Measurements from ENCODE around the gene ASTN2.

DNA sequence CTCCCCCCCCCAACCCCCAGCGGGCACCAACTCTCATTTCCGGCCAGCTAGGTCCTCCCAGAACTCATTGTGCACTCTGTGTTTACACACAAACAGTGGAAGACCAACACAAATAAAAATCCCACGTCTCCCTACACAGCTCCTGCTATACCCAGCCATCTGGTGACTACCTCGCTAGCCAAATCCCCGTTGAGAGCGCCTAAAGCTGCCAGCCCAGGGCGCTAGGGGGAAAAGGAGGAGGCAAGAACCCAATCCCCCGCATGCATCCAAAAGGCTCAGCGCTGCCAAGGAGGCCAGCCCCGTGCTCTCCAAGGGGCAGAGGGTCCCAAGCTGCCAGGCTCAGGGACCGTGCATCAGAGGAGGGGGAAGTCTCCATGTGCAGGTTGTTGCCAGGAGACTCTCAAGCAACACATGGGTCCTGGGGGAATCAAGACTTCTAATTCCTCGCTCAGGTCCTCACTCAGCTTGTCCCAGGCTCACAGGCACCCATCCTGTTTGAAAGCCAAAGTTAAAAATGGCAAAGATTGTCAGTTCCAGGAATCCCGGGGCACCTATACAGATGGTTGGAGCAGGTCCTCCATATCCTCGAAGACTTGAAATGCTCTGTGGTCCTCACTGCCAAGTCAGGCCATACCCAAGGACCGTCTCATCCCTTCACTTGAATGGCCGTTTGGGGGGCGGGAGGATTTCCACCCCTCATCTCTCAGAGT, 2.7 kb downstream of the ASTN2 start:
- TF ChIP-seq YY1 (IDR thresholded peaks at IDR 0.05; ENCODE audit: insufficient read depth, insufficient read length) (no peak), SUZ12 (IDR thresholded peaks at IDR 0.05; ENCODE audit: extremely low read depth, insufficient read depth, insufficient read length) (no peak), ZNF274 (IDR thresholded peaks at IDR 0.05; ENCODE audit: low read depth, low read length) (no peak)

Measured in NT2/D1 (cell line).